Neural cell (in vitro differentiated cells): ENCODE data around the gene VRK1. TPM values are rescaled to one million over a fixed set of nuclear protein-coding genes. Genes with fewer than 3 reads are reported as not detected.

Experiments used
- H2AFZ ChIP-seq: fragments of 200-600, 300-800 bp; sonication (generic), shearing (Covaris generic); 2 replicates; pipeline ENCODE4 v1.6.0; 2014; ENCODE audit warnings: low read depth, mild to moderate bottlenecking, antibody characterized with exemption, low read length, moderate library complexity
- H3F3A ChIP-seq: fragments of 200-600 bp; shearing (Covaris generic); 2 replicates; pipeline ENCODE4 v1.6.1; 2016; ENCODE audit warnings: mild to moderate bottlenecking, moderate library complexity, mixed read lengths, antibody characterized with exemption, low read length; ENCODE audit not compliant: insufficient read depth, poor library complexity, severe bottlenecking
- H3K27ac ChIP-seq: fragments of 200-600, 300-800 bp; sonication (generic), shearing (Covaris generic); 2 replicates; pipeline ENCODE4 v1.5.1; 2014; ENCODE audit warnings: mild to moderate bottlenecking, low read length, moderate library complexity
- H3K27me3 ChIP-seq: fragments of 300-800, 200-600 bp; sonication (generic), shearing (Covaris generic); 2 replicates; pipeline ENCODE4 v1.6.0; 2014; ENCODE audit warnings: mild to moderate bottlenecking, low read depth, low read length, moderate library complexity; ENCODE audit not compliant: insufficient read depth
- H3K36me3 ChIP-seq: fragments of 300-800, 200-600 bp; sonication (generic), shearing (Covaris generic); 2 replicates; pipeline ENCODE4 v1.5.1; 2014; ENCODE audit warnings: mild to moderate bottlenecking, antibody characterized with exemption, low read length, moderate library complexity; ENCODE audit not compliant: insufficient read depth
- H3K4me2 ChIP-seq: fragments of 300-800, 200-600 bp; sonication (generic), shearing (Covaris generic); 2 replicates; pipeline ENCODE4 v1.6.0; 2014; ENCODE audit warnings: mild to moderate bottlenecking, low read length
- H3K4me3 ChIP-seq: fragments of 300-800, 200-600 bp; sonication (generic), shearing (Covaris generic); 2 replicates; pipeline ENCODE4 v1.5.1; 2014; ENCODE audit warnings: mild to moderate bottlenecking, low read length, moderate library complexity
- H3K79me2 ChIP-seq: fragments of 200-600 bp; shearing (Covaris generic); replicated peaks from 2 replicates; pipeline ENCODE4 v1.6.0; 2014; ENCODE audit warnings: mild to moderate bottlenecking, low read length, moderate library complexity; ENCODE audit not compliant: insufficient read depth
- H3K9ac ChIP-seq: fragments of 300-800, 200-600 bp; sonication (generic), shearing (Covaris generic); 2 replicates; pipeline ENCODE4 v1.6.1; 2016; ENCODE audit warnings: mild to moderate bottlenecking, low read length, mixed read lengths
- H3K9me2 ChIP-seq: fragments of 200-600 bp; shearing (Covaris generic); 2 replicates; pipeline ENCODE4 v1.6.1; 2016; ENCODE audit warnings: mild to moderate bottlenecking, low read length, mixed read lengths; ENCODE audit not compliant: insufficient read depth
- H3K9me3 ChIP-seq: fragments of 200-600, 300-800 bp; sonication (generic), shearing (Covaris generic); 2 replicates; pipeline ENCODE4 v1.6.1; 2016; ENCODE audit warnings: mild to moderate bottlenecking, mixed run types, low read length, moderate library complexity, mixed read lengths
- H4K20me1 ChIP-seq: fragments of 200-600 bp; shearing (Covaris generic); 2 replicates; pipeline ENCODE4 v1.6.1; 2016; ENCODE audit warnings: mild to moderate bottlenecking, mixed run types; ENCODE audit not compliant: insufficient read depth
- CTCF ChIP-seq: fragments of 450-650 bp; IDR thresholded peaks from 2 replicates; pipeline ENCODE4 v1.5.1; 2014; ENCODE audit warnings: antibody characterized with exemption, mild to moderate bottlenecking, moderate library complexity; ENCODE audit not compliant: poor library complexity, severe bottlenecking
- EP300 ChIP-seq: fragments of 450-650 bp; conservative IDR thresholded peaks from 2 replicates; pipeline ENCODE4 v1.6.1; 2014; ENCODE audit warnings: antibody characterized with exemption, mild to moderate bottlenecking, moderate library complexity; ENCODE audit not compliant: poor library complexity, severe bottlenecking
- EZH2 ChIP-seq: fragments of 200-600, 300-800 bp; shearing (Covaris generic), sonication (generic); IDR thresholded peaks from 2 replicates; pipeline ENCODE4 v1.6.1; 2014; ENCODE audit warnings: antibody characterized with exemption, low read length, borderline replicate concordance, mild to moderate bottlenecking; ENCODE audit not compliant: insufficient read depth, poor library complexity, severe bottlenecking
- MXI1 ChIP-seq: fragments of 450-650 bp; conservative IDR thresholded peaks from 2 replicates; pipeline ENCODE4 v1.6.1; 2014; ENCODE audit warnings: antibody characterized with exemption, mild to moderate bottlenecking; ENCODE audit not compliant: poor library complexity, severe bottlenecking
- POLR2AphosphoS5 ChIP-seq: IDR thresholded peaks from 2 replicates; pipeline ENCODE4 v1.6.1; 2012
- RAD21 ChIP-seq: fragments of 450-650 bp; conservative IDR thresholded peaks from 2 replicates; pipeline ENCODE4 v1.6.1; 2014; ENCODE audit warnings: antibody characterized with exemption, mild to moderate bottlenecking, moderate library complexity
- REST ChIP-seq: IDR thresholded peaks from 2 replicates; pipeline ENCODE4 v1.6.1; 2012; ENCODE audit warnings: borderline replicate concordance
- SMC3 ChIP-seq: fragments of 450-650 bp; conservative IDR thresholded peaks from 2 replicates; pipeline ENCODE4 v1.6.1; 2014; ENCODE audit warnings: antibody characterized with exemption, mild to moderate bottlenecking, moderate library complexity; ENCODE audit not compliant: poor library complexity
- TAF1 ChIP-seq: IDR thresholded peaks from 2 replicates; pipeline ENCODE4 v1.6.1; 2012; ENCODE audit warnings: low read depth
- polyA plus RNA-seq: library from polyadenylated mRNA; depleted of rRNA; stranded (reverse); fragments of >200 nt; gene quantifications from 2 replicates; pipeline ENCODE4 v1.2.3, GENCODE V29; 2014

VRK1 gene
- polyA plus RNA-seq, 1 donor from 2014 or later = 86.0 TPM

- Histone ChIP-seq H3K36me3 (no peaks in the 10 kb centered on the region), H3K27me3 (no peaks in the 10 kb centered on the region), H3K9me3 (no peaks in the 10 kb centered on the region), H3K9ac (no peak overlapping the region), H3K9me2 (no peaks in the 10 kb centered on the region), H2AFZ (no peak overlapping the region), H3K27ac (no peak overlapping the region), H3K4me2 (no peak overlapping the region), H3F3A (no peaks in the 10 kb centered on the region), H4K20me1 (no peaks in the 10 kb centered on the region), H3K4me3 (no peak overlapping the region), H3K79me2 (no peaks in the 10 kb centered on the region)
- TF ChIP-seq CTCF (no peak), REST (no peak), TAF1 (no peak), SMC3 (no peak), EZH2 (no peak), EP300 (no peak), RAD21 (no peak)
These were observed 98.6 kb downstream of the VRK1 start for GRCh38 chr14:96895658-96896271.

GRCh38 chr14:96897184-96897583, 100.0 kb downstream of the VRK1 start:
- Histone ChIP-seq H3F3A (no peaks in the 10 kb centered on the region), H3K27ac (no peak overlapping the region), H2AFZ (no peak overlapping the region), H4K20me1 (no peaks in the 10 kb centered on the region), H3K27me3 (no peaks in the 10 kb centered on the region), H3K9me3 (no peaks in the 10 kb centered on the region), H3K9me2 (no peaks in the 10 kb centered on the region), H3K4me2 (no peak overlapping the region), H3K9ac (no peak overlapping the region), H3K4me3 (no peak overlapping the region), H3K36me3 (no peaks in the 10 kb centered on the region), H3K79me2 (no peaks in the 10 kb centered on the region)
- no peak for TF ChIP-seq EP300
- TF ChIP-seq CTCF = no peak
- TF ChIP-seq EZH2 = no peak
- TF ChIP-seq TAF1 = no peak
- no peak for TF ChIP-seq MXI1
- no peak for TF ChIP-seq POLR2AphosphoS5
- no peak for TF ChIP-seq REST
- no peak for TF ChIP-seq SMC3
- no peak for TF ChIP-seq RAD21
